A549 (cell line): ENCODE data around the gene NMT1.

Experiments
- CTCF ChIP-seq: fragments of >200 bp; sonication (Bioruptor Twin); formaldehyde crosslinking; IDR thresholded peaks from 3 replicates; pipeline ENCODE4 v1.5.1; 2016
- EP300 ChIP-seq, 2 experiments: fragments of >200 bp; sonication (Bioruptor Twin); formaldehyde crosslinking; IDR thresholded peaks; 2 replicates in 1 of 2; 3 replicates in 1 of 2; pipeline ENCODE4 v1.6.1; 2016 to 2017
- HDAC2 ChIP-seq: fragments of 200-600 bp; sonication (generic); IDR thresholded peaks from 2 replicates; pipeline ENCODE4 v1.6.1; 2016
- JUN ChIP-seq, 2 experiments: fragments of >200 bp; sonication (Bioruptor Twin); formaldehyde crosslinking; IDR thresholded peaks; 2 replicates in 1 of 2; 3 replicates in 1 of 2; pipeline ENCODE4 v1.6.1; 2016 to 2017
- KDM1A ChIP-seq: fragments of 200-600 bp; sonication (generic); IDR thresholded peaks from 2 replicates; pipeline ENCODE4 v1.6.1; 2016; ENCODE audit warnings: low read depth, mild to moderate bottlenecking
- MAX ChIP-seq: IDR thresholded peaks from 2 replicates; pipeline ENCODE4 v1.6.1; 2012
- MYC ChIP-seq: IDR thresholded peaks from 2 replicates; pipeline ENCODE4 v1.6.1; 2012; ENCODE audit warnings: mild to moderate bottlenecking, inconsistent platforms, low read length, improper control_type of control experiment, borderline replicate concordance
- POLR2A ChIP-seq: IDR thresholded peaks from 2 replicates; pipeline ENCODE4 v1.6.1; 2012; ENCODE audit warnings: mild to moderate bottlenecking, low read length
- ZFP36 ChIP-seq: fragments of 450-650 bp; IDR thresholded peaks from 2 replicates; pipeline ENCODE4 v1.6.1; 2014; ENCODE audit warnings: borderline replicate concordance; ENCODE audit not compliant: partially characterized antibody
- ZNF302 ChIP-seq: fragments of 250-450 bp; sonication (Bioruptor Pico); IDR thresholded peaks from 2 replicates; pipeline ENCODE4 v1.9.0; 2021; ENCODE audit warnings: inconsistent platforms, mild to moderate bottlenecking, moderate library complexity

GRCh38 chr17:45101546-45101882 lies 40.4 kb downstream of the NMT1 start:
- TF ChIP-seq MYC (no peak), CTCF (no peak), EP300 (IDR thresholded peaks at IDR 0.05) (no peak), POLR2A (no peak), MAX (no peak), KDM1A (no peak), ZFP36 (no peak), ZNF302 (no peak), HDAC2 (no peak), JUN (IDR thresholded peaks at IDR 0.05) (no peak)
